ENCODE data around the gene ZP1. TPM values are rescaled to one million over a fixed set of nuclear protein-coding genes. Genes with fewer than 3 reads are reported as not detected.
A peak's percentile ranks its signal among the peaks of the same experiment; 100 is the strongest.

ZP1 gene
- total RNA-seq, 1 experiment from 2014 or later: not detected

DNA sequence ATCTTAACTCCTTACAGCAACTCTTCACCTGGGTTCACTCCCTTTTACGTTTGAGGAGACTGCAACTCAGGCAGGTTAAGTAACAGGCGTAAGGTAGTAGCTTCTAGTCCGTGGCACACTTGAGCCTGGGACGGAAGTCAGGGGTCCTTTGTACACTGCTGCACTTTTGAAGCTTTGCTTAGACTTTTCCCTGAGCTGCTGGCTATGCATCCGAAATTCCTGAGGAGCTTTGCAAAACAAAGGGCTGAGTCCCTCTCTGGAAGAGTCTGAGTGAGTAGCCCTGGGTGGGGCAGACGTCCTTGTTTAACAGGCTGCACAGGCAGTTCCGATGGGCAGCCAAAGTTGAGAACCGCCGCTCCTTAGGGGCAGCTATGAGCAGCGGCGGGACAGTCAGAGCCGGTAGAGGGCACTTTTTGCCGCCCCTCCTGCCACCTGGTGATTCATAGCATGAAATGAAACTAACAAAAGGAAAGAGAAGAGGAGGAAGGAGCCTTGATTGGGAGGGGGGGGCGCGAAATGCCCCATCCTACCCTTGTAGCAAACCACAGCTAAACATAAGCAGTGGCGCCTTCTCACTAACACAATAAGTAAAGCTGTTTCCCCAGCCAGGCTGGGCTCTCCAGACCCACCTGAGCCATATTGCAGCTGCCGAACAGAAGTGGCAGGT, 48.0 kb downstream of the ZP1 start:
- ChIA-PET CTCF (interaction anchor here (0.5 kb wide), 1 partner anchor 1037 kb away, joined by 3 read pairs; no protein-coding TSS in a partner anchor), POLR2A (ENCODE audit: low non-redundant PET) (no interaction called here)
- peak; percentile 53 for DNase-seq (ENCODE audit: low spot score)
- Histone ChIP-seq H3K27ac (ENCODE audit: low read depth, low read length, poor library complexity, severe bottlenecking) (peak overlapping the region; percentile 89), H3K9me3 (ENCODE audit: low read depth, low read length, poor library complexity, severe bottlenecking) (no peaks in the 10 kb centered on the region), H3K4me3 (ENCODE audit: low read depth, low read length, poor library complexity, severe bottlenecking) (peak overlapping the region; percentile 62), H3K36me3 (ENCODE audit: insufficient read depth, low read length, poor library complexity, severe bottlenecking) (peaks cover 8% of the 10 kb centered on the region), H3K4me1 (ENCODE audit: insufficient read depth, low read length, poor library complexity, severe bottlenecking) (peaks cover 28% of the 10 kb centered on the region), H3K27me3 (replicated peaks; ENCODE audit: insufficient read depth, low read depth, low read length, poor library complexity) (no peaks in the 10 kb centered on the region)
- intact Hi-C loops (cut with micrococcal nuclease; ENCODE audit: unreplicated experiment): loop anchor here (10.0 kb wide), 1 partner anchor 1351 kb away; no protein-coding TSS in a partner anchor
- TF ChIP-seq, protein P1, sequence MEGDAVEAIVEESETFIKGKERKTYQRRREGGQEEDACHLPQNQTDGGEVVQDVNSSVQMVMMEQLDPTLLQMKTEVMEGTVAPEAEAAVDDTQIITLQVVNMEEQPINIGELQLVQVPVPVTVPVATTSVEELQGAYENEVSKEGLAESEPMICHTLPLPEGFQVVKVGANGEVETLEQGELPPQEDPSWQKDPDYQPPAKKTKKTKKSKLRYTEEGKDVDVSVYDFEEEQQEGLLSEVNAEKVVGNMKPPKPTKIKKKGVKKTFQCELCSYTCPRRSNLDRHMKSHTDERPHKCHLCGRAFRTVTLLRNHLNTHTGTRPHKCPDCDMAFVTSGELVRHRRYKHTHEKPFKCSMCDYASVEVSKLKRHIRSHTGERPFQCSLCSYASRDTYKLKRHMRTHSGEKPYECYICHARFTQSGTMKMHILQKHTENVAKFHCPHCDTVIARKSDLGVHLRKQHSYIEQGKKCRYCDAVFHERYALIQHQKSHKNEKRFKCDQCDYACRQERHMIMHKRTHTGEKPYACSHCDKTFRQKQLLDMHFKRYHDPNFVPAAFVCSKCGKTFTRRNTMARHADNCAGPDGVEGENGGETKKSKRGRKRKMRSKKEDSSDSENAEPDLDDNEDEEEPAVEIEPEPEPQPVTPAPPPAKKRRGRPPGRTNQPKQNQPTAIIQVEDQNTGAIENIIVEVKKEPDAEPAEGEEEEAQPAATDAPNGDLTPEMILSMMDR (conservative IDR thresholded peaks at IDR 0.05; ENCODE audit: low read depth, low read length): peak; percentile 41; the same call in 1 of the 2 replicates
- TF ChIP-seq EZH2 (IDR thresholded peaks at IDR 0.05; ENCODE audit: borderline replicate concordance, low read depth, low read length, poor library complexity, severe bottlenecking): no peak
- TSS peak; percentile 34 for BruUV-seq (replicated peaks)

DNA sequence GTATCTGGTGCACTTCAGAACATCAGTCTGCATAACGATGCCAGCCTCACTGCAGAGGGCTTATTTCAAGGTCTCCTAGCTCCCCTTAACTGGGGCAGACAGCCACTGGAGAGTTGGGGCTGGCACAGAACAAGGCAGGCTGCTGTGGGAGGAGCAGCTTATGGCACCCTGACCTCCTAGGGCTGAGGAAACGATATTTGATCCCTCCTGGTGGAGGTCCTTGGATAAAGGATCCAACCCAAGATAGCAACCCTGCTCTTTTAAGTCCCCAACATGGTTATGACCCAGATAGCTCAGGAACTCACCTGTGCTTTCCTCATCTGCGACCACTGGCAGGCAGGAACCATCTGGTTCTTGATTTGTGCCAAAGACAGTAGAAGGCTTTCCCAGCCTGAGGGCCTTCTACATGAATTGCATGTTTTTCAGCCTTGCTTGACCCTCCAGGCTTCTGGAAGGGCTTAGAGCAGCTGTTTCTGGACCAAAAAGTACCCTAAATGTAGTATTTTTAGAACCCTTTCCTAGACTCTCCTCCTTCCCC, 49.4 kb downstream of the ZP1 start:
- Histone ChIP-seq H3K36me3 (ENCODE audit: insufficient read depth, low read length, poor library complexity, severe bottlenecking) (peaks cover 22% of the 10 kb centered on the region), H3K27ac (ENCODE audit: low read depth, low read length, poor library complexity, severe bottlenecking) (no peak overlapping the region), H3K27me3 (replicated peaks; ENCODE audit: insufficient read depth, low read depth, low read length, poor library complexity) (no peaks in the 10 kb centered on the region), H3K4me3 (ENCODE audit: low read depth, low read length, poor library complexity, severe bottlenecking) (no peak overlapping the region), H3K4me1 (ENCODE audit: insufficient read depth, low read length, poor library complexity, severe bottlenecking) (peaks cover 23% of the 10 kb centered on the region), H3K9me3 (ENCODE audit: low read depth, low read length, poor library complexity, severe bottlenecking) (no peaks in the 10 kb centered on the region)
- POLR2A ChIA-PET (ENCODE audit: low non-redundant PET): no interaction called here
- TF ChIP-seq, protein P1 (conservative IDR thresholded peaks at IDR 0.05; ENCODE audit: low read depth, low read length): no peak
- TF ChIP-seq EZH2 (IDR thresholded peaks at IDR 0.05; ENCODE audit: borderline replicate concordance, low read depth, low read length, poor library complexity, severe bottlenecking): no peak
- CTCF ChIA-PET: no interaction called here
- no peak for DNase-seq (ENCODE audit: low spot score)
- no TSS peak for BruUV-seq (replicated peaks)
- intact Hi-C loops (cut with micrococcal nuclease; ENCODE audit: unreplicated experiment): loop anchor here (10.0 kb wide), 1 partner anchor 1352 kb away; no protein-coding TSS in a partner anchor

DNA sequence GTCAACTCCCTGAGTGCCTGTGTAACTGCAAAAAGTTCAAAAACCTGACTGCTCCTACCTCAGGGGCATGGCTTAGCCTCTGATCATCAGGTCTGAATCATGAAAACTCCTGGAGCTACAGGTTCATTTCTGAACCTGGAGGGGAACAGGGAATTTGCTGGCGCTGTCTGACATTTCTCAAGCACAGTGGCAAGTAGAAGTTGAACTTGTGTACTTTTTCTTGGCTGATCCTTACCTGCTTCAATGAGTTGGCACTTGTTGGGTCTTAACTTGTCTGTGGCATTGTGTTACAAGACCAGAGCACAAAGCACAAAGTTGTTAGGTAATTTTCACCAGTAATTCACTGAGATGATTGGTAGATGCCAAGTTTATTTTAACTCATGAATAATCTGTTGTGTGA, 49.9 kb downstream of the ZP1 start:
- H3K27me3 ChIP-seq (replicated peaks; ENCODE audit: insufficient read depth, low read depth, low read length, poor library complexity): no peaks in the 10 kb centered on the region
- H3K36me3 ChIP-seq (ENCODE audit: insufficient read depth, low read length, poor library complexity, severe bottlenecking): peaks cover 26% of the 10 kb centered on the region
- ChIA-PET CTCF (no interaction called here), POLR2A (ENCODE audit: low non-redundant PET) (no interaction called here)
- no peak overlapping the region for H3K27ac ChIP-seq (ENCODE audit: low read depth, low read length, poor library complexity, severe bottlenecking)
- TF ChIP-seq, protein P1 (conservative IDR thresholded peaks at IDR 0.05; ENCODE audit: low read depth, low read length): no peak
- no peak for TF ChIP-seq EZH2 (IDR thresholded peaks at IDR 0.05; ENCODE audit: borderline replicate concordance, low read depth, low read length, poor library complexity, severe bottlenecking)
- DNase-seq (ENCODE audit: low spot score): no peak
- no peak overlapping the region for H3K4me3 ChIP-seq (ENCODE audit: low read depth, low read length, poor library complexity, severe bottlenecking)
- H3K9me3 ChIP-seq (ENCODE audit: low read depth, low read length, poor library complexity, severe bottlenecking): no peaks in the 10 kb centered on the region
- BruUV-seq (replicated peaks): no TSS peak
- intact Hi-C loops (cut with micrococcal nuclease; ENCODE audit: unreplicated experiment): loop anchor here (10.0 kb wide), 1 partner anchor 1352 kb away; no protein-coding TSS in a partner anchor
- H3K4me1 ChIP-seq (ENCODE audit: insufficient read depth, low read length, poor library complexity, severe bottlenecking): peaks cover 23% of the 10 kb centered on the region

Data from A673 (cell line).